HG02885 (cell line): ENCODE data around the gene KCP.

Experiments used
- ATAC-seq: cut with Tn5 transposase; IDR thresholded peaks from one replicate; pipeline ENCODE4 v1.9.1; 2021; ENCODE audit warnings: mild to moderate bottlenecking; ENCODE audit not compliant: unreplicated experiment, poor library complexity

Gene KCP

DNA sequence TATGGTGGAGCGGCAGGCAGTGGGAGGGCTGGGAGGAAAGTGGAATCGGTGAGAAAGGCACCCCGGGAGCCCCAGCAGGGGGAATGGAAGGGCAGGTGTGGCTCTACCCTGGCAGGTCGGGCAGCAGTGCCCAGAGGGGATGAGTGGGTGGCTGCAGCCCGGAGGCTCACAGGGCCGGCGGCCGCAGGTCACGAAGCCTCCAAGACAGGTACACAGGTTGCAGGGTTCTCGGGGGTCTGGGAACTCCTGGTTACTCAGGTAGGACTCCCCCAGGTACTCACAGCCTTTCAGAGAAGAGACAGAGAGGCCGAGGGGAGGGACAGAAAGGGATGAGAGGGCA lies 21.8 kb downstream of the KCP start:
- no peak for ATAC-seq

DNA sequence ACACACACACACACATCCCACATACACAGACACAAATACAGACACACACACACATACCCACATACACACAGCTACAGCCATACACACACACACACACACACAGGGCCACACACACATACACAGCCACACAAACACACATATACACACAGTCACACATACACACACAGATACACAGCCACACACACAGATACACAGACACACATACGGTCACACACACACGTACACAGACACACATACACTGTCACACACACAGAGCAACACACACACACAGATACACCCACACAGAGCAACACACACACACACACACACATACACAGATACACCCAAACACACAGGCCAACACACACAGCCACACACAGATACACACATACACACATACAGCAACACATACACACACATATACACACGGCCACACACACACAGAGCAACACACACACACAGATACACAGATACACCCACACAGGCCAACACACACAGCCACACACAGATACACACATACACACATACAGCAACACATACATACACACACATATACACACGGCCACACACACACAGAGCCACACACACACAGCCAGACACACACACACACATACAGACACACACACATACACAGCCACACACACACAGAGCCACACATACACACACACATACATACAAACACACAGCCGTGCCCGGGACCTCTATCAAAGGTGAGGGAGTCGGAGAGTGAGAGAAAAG lies 22.3 kb downstream of the KCP start:
- ATAC-seq = no peak

DNA sequence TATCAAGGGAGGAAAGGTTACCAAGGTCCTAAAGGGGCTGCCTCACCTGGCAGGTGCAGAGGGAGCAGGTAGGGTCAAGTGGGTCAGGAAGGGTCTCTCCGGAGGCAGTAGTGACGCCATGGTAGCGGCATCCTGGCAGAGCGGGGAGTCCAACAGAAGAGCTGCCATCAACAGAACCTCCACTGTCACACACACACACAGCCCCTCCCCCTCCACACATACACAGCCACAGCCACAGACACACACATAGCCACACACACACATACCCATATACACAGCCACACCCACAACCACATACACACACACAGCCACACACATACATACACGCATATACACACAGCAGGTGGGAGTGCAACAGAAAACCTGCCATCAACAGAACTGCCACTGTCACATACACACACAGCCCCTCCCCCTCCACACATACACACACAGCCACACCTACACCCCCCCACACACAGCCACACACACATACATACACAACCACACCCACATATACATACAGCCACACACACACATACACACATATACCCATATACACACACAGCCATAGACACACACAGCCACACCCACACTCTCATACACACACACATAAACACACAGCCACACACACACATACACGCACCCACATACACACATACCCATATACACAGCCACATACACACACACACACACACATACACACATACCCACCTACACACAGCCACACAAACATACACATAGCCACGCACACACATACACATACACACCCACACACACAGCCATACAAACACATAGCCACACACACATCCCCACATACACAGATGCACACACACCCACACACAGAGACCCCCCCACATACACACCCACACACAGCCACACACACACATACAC lies 23.1 kb downstream of the KCP start:
- ATAC-seq = no peak

DNA sequence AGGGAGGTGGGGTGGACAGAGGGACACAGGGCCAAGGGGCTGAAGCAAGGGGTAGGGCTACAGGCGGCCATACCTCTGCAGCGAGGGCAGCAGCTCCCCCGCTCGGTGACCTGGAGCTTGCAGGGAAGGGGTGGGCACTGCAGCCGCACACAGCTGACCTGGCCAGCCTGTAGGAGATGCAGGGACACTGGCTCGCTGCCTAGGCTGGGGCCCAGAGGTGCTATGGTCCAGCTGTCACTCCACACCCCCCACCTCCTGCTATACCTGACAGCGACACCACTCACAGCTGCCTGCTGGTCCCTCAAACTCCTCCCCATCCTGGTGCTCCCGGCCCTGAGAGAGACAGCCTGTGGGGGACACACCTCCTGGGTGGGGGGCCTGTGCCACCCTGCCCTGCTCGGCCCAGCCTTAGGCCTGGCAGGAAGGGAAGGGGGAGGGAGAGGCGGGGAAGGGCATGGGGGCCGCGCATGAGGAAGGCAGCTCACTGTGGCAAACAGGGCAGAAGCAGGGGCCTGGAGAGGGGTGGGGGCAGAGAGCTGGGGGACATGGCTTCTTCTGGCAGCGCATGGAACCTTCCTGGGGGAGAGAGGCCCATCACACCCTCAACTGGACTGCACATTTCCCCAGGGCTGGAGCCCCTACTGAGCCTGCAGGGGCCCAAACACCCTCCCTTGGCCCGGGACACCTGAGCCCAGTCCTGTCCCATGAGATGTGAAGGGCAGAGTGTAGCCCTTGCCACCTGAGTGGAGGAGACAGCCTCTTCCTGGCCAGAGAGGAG lies 23.9 kb downstream of the KCP start:
- no peak for ATAC-seq

DNA sequence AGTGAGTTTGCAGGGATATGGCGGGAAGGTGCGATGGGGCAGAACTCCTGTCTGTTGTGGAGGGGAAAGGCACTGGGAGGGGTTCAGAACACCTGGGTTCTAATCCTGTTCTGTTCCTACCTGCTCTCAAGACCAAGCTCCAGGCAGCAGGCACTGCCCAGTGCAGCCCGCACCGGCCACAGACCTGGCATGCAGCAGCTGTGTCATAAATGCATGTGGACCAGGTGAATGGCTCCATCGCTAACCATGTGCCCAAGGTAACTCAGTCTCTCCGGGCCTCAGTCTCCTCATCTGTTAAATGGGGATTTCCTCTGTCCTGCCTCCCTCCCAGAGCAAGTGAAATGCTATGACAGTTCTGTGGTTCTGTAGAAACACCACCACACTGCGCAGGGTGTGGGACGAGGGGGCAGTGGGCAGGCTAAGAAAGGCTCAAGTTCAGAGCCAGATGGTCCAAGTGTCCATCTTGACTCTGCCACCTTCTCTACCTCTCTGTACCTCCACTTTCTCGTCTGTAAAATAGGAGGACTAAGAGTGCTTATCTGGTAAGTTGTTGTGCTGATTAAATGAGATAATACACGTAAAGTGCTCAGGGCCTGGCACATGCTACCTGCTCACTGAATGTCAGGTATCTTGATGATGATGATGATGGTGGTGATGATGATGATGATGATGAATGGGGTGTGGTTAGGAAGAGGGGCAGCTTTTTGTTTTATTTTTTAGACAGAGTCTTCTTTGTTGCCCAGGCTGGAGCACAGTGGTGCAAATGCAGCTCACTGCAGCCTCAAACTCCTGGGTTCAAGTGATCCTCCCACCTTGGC lies 24.9 kb downstream of the KCP start:
- ATAC-seq = no peak

DNA sequence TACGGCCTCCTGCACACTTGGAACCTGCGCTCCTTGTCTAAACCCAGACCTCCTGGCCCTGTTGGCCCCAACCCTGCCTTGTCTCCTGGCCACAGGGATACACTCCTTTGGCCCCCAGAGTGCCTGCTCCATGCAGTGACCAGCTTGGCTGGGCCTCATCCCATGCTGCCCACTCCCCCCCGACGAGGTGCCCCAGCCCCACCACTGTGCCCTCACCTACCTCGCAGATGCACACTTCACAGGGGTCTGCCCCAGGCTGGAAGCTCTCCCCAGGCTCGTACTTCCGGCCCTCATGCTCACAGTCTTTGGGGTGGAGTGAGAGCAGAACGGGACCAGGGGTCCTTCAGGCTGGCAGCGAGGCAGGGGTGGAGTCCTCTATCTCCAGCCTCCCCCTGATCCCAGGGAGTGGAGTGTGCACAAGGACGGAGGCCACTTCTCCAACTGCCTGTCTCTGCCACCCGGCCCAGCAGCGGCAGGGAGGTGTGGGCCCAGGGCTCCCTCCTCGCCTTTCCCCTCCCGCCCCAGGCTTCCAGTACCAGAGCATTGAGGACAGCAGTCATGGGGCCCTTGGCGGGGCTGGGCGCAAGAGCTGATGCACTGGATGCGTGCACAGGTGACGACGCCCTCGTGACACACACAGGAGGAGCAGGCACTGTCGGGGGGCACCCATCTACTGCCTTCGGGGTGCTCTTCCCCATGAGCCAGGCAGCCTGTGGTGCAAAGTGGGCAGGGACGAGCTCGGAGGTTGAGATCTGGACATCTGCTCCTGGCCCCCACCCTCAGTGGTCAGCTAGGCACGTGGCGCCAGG lies 25.7 kb downstream of the KCP start:
- ATAC-seq = no peak

DNA sequence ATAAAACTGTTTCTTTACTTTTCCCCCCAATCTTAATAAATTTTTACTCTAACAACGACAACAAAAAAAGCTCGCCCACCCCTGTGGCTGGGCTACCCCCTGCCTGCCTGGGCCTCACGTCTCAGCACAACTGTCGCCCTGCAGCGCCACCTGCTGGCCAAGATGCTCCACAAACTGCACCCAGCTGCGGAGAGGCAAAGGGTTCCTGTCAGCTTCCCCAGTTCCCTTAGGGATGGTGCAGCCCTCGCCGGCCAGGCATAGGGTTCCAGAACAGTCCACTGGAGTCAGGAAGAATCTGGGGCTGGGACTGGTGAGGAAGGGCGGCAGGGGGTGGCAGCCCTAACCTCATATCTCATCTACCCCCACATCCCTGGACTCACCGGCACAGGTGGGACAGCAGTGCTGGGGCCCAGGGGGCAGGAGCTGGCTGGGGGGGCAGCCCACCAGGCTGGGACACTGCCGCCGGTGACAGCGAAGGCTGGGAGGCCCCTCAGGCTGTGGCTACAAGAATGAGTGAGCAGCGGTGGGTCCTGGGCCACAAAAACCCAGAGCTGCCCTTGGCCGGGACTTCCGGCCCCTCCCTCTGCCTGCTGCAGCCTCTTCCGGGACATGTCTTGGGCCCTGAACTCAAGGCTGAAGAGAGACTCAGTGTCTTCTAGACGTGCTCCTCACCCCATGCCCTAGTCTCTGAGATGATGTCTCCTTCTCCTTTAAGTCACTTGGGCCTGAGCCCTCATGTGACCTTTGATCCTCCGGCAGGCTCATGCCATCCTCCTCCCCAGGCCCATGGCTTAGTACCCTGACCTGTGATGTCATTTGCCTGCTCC lies 26.7 kb downstream of the KCP start:
- ATAC-seq = peak; percentile 84

DNA sequence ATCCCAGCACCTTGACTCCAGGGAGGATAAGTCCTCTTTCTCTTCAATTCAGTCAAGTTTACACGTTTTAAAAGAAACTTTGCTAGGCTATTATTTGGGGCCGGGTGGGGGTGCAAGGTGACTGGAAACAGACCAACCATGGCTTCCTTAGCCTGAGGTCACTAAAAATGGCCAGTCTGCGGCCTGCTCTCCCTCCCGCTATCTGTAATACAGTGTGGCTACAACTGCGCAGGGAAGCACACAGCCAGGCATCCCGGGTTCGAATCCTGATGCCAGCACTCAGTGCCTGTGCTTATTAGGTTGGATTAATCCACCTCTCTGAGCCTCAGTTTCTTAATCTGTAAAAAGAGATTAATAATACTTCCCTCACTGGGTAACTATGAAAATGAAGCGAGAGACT lies 28.4 kb downstream of the KCP start:
- no peak for ATAC-seq

DNA sequence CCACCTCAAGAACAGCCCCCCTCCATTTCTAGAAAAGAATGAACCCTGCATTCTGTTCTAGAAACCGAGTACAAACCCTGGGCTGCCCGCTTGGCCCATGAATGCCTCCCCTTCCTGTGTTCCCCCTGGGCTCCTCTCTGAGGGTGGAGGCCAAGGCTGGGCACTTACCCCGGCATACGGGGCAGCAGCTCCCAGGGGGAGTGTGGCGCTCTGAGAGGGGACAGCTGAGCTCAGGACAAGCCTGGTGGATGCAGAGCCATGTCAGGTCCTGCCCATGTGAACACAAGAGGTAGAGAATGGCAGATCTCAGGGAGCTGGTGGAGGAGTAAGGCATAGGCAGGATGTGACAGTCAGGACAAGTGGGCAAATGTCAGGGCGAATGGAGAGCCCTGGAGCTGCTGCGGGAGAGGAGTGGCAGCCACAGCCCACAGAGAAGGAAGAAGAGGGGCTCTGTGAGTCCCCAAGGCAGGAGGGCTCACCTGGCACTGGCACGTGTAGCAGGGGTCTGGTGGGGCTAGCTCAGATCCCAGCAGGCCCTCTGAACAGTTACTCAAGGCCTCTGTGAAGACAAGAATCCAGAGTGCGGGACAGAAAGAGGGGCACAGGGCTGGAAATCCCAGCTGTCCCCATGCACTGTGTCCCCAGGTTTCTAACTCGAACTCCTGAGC lies 28.9 kb downstream of the KCP start:
- no peak for ATAC-seq

DNA sequence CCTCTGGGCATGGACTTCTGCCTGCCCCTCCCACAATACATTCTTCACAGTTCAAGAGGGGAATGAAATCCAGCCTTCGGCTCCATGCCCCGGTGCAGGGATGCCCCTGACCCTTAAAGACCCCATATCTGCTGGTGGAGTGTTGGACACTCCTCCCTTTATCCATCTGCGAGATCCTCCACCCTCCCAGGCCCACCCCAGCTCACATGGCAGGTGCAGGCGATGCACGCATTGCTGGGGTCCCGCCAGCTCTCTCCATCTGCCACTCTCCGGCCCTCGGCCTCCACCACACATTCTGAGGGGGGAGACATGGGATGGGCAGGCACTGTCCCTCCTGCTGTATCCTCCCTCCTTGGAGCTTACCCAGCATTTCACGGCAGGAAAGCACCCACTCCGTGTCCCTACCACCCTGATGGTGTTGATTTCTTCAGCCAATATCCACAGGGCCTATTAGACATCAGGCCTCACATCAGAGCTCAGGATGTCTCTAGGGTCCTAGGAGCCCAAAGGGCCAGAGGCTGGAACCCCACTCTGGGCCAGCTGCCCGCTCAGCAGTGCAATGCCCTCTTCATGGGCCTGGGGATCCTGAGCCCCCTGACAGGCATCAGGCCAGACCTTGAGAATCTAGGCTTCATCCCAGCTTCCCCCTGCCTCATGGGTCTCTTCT lies 29.6 kb downstream of the KCP start:
- no peak for ATAC-seq

DNA sequence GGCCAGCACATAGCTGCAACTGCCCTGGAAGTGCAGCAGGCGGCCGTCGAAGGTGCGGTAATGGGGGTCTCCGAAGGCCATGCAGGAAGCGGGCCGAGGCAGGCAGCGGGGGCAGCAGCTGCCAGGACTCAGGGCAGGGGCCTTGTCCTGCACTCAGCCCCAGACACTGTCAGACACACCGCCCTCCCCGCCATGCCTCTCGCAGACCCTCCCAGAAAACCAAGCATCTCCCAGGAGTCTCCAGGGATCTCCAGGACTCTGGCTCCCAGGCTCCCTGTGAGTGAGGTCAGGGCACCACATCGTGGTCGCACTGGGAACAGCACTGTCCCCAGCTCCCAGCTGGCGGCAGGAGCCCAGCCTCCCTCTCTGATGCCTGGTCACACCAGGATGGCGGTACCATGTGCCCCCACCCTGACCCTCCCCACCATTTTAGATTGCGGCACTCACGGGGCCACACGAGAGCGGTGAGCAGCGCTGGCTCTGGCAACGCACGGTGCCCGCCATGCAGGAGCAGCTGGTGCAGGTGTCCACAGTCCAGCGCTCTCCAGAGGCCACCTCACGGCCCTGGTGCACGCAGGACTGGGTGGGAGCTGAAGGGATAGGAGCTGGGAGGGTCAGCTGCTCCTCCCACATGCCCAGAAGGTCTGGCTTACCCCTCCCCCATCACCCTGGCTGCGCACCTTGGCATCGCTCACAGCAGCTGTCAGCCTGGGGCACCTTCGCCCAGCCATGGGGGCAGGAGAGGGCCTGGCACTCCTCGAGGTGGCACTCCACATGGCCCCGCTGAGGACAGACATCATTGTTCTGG lies 30.4 kb downstream of the KCP start:
- no peak for ATAC-seq

DNA sequence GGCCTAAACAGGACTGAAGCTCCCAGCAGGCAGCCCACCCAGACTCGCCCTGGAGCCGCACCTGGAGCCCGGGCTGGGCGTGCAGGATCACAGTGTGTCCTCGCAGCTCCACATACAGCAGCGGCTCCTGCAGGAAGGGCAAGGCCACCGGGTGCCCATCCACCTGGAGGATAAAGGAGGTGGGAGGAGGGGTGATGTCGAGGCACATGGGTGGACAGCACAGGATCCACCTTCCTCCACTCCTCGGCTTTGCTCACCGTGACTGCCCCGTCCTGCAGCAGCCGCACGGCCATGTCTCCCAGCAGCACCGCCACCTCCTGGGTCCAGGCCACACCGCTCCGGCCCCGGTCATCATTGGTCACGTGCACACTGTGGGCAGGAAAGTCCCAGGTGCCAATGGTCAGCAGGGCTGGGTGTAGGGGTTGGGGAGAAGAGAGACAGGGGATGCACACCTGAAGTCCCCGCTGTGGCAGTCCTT lies 31.0 kb downstream of the KCP start:
- ATAC-seq = no peak

DNA sequence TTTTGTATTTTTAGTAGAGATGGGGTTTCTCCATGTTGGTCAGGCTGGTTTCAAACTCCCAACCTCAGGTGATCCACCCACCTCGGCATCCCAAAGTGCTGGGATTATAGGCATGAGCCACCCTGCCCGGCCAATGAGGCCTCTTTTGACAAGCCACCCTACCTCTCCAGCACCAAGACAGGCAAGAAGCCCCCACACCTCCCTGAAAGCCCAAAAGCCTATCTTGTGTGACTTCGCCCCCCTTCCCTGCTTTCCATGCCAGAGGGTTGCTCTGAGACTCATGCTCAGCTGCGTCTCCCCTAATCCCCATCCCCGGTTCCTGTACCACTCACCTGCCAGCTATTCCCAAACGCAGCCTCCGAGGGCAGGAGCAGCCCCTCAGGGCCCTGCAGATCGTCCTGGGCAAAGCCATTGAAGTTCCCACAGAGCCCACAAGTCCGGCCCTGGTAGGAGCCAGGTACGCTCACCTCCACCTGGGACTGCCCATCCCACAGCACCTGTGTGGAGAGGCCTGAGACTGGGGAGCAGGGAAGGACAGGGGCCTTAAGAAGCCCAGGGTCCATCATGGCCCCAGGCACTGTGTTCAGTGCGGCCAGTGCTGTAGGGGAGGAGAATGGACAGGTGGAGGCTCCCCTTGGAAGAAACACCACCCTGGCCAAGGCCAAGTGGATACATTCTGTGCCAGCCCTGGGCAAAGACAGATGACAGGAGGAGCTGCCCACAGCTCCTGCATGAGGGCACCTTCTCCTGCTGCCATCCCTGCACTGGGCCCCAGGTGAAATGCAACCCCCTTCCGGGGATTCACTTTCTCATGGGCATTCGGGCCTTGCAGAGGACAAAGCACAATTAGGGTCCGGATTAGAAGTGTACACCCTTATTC lies 32.0 kb downstream of the KCP start:
- ATAC-seq = no peak

DNA sequence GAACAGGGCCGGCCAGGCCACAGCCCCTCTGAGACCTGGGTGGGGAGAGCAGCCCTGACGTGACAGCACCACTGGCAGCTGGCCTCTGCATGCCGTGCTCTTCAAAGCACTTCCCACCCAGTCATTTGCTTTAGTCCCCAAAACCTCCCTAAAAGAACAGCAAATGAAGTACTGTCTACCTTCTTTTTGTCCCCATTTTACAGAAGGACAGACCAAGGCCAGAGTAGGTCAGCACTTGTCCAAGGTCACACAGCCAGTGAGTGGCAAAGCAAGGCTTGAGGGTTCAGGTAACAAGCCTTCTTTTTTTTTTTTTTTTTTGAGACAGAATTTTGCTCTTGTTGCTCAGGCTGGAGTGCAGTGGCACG lies 32.8 kb downstream of the KCP start:
- no peak for ATAC-seq

DNA sequence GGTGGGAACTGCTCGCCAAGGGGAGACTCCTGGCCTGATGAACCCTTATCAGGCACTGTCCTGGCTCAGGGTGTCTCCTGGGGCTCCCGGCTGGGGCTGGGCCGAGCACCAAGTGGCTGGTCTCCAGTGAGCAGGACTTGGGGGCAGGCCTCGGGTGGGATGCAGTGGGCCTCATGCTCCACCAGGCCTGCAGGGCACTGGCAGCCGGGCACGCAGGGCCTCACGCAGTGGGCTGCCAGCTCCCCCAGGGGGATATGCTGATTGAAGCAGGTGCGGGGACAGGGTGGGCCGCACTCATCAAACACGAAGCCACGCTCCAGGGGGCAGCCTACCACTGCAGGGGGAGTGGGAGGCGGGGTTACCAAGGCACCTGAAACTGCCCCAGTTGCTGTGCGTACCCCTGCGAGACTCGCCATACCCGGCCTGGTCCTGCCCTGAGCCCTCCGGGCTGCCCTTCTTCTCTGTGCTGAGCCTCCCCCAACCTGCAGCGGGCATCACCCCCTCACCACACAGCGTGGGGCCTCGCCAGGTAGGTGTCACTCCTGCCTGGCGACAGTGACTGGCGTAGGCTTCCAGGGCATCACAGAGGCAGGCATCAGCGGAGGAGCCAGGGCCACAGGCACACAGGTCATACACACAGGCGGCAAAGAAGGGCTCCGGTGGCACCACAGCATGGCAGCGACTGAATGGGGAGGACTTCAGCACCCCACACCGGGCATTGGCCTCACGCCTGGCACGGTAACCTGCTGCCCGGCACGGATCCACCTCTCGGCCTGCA lies 33.3 kb downstream of the KCP start:
- ATAC-seq = no peak
